ENCODE measurements around the gene ADAMTS15.

- TF ChIP-seq CTCF (IDR thresholded peaks at IDR 0.05) (no peak), POLR2A (IDR thresholded peaks at IDR 0.05) (no peak)
Measured at GRCh38 chr11:130445788-130446187, 2.7 kb upstream of the ADAMTS15 start.
